Activated gamma-delta T cell treated with anti-CD3 and anti-CD28 coated beads, Interleukin-2, amount 50 U/mL, for 16 hours (primary cell): ENCODE measurements around the gene SCEL.
"Not testable (repeated sequence)": the region's sequence is repeated elsewhere in the genome, so short reads cannot be mapped to it uniquely, and the experiment has no call there.

ENCODE experiments used
- DNase-seq: peaks from one replicate; pipeline ENCODE4 v3.0.0-alpha.2; 2020; ENCODE audit warnings: low read depth

The SCEL gene

DNA sequence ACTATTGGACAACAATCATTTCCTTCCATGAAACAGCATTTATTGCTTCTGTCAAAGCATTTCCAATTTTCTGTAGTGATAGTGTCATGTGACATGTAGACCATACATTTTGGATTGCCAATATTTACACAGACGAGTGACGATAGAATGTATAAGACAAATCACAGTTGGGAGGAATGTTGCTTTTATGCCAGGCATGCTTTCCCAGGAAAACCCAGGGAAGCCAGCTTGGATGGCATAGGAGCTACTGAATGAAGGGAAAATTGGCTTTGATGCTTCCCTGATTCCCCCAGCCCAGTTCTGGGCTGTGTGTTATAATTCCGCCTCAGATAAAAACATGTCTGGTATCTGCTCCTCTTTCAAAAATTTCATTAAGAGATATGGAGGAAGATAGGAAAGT, 22.5 kb downstream of the SCEL start:
- DNase-seq: no peak

DNA sequence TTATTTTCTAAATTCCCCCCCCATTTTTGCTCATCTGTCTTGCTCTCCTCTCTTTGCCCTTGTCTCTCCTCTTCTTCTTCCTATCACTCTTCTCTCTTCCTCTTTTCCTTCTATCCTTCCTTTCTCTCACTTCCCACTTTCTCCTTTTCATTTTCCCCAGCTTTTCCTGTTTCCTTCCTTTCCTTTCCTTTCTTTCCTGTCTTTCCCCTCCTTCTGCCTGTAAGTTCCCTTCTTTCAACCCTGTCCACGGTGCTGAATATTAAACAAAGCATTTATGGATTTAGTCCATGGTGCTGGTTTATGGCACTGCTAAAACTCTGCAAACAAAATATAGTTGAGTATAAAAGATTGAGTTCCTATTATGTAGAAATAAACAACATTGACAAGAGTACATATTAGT, 27.6 kb downstream of the SCEL start:
- no peak for DNase-seq

DNA sequence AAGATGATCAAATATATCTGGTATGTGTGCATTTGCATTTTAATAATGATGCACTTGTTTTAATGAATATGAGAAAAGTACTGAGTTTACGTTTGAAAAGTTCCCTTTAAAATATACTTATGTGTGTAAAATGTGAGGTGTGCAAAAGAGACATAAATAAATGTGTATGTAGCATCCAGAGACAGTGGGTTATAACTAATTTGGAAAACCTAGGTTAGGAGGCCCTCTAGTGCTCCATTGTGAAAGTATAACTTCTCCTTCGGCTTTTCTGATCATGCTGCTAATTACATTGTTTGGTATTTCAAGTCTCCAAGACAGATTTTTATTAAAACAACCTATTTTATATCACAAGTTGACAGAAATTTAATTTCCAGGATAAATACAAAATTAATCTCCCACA, 30.1 kb downstream of the SCEL start:
- DNase-seq: no peak

DNA sequence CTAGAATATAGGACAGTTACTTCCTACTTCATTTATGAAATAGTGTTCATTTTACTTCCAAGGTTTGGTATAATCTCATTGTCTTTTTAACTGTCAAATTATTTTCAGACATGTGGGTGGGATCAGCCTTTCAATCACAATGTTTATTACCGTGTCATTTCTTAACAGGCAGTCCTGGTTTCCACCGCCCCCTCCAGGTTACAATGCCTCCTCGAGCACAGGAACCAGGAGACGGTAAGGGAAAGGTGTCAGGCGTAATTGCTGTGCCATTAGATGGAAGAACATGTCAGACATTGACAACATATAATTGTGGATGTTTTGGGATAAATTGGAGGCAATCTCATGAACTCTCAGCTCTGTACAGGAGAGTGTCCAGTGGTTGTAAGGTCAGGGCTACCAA, 36.5 kb downstream of the SCEL start:
- no peak for DNase-seq

DNA sequence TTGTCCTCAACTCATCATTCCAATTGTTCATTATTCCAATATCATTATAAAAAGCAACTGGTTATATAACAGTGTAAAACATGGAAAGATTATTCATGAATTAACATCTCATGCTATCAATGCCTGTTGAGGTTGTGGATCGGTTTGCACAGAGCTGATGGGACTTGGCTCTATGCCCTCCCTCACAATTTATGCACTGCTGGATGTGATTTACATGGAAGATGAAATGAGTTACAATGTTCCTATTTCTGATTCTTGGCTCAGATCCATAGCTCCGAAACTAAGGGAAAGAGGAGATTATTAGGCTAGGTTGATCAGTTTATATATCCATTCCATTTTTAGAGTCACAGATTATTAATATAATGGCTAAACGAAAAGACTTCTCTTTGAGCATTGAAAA, 38.6 kb downstream of the SCEL start:
- DNase-seq: no peak

DNA sequence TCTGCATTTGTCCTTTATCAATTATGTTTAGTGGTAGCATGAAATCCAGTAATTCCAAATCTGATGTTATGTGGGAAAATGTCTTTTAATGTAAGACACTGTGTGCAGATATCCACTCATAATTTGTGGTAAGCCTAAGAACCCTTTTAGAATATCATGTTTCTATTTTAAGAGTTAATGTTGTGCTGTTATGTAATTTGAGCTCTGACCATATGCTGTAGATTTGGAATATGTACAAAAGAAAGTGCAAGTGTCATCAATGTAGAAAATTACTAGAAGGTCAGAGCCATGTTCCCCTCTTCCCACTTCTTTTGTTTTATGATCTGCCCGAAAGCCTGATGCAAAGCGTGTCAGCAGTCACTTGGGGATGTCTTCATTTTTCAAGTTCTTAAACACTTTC, 44.5 kb downstream of the SCEL start:
- DNase-seq: no peak

DNA sequence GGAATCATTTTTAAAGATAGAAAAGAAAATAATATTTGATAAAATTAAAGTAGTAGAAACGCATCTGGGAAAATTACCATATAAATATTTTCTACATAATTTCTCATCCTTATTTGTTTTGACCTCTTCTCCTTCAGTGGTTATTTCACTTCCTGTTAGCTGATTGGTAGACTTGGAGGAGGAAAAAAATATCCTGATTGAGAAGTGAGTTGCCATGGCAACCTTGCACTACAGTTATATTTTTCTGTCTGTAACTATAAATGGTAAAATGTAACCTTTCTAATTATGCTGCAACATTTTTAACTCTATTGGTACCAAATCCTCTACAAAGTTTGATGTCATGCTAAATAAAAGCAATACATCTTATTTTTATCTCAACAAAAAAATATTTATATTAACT, 45.2 kb downstream of the SCEL start:
- DNase-seq: no peak

DNA sequence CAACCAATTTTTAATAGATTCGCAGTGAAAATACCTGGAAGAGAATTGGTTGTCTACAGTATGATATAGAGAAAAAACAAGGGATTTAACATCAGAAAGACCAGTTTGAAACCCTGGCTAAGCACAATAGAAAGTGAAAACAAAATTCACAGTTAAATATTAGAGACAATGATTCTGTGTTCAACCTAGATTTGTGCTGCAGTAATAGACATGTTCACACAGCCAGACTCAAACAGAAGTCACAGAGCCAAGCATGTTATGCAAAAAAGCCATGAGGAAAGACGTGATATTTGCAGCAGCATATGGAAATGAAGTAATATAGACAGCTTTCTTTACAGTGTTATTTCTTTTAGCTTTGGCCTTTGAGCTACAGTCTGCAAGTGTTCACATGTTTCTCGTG, 48.1 kb downstream of the SCEL start:
- no peak for DNase-seq

DNA sequence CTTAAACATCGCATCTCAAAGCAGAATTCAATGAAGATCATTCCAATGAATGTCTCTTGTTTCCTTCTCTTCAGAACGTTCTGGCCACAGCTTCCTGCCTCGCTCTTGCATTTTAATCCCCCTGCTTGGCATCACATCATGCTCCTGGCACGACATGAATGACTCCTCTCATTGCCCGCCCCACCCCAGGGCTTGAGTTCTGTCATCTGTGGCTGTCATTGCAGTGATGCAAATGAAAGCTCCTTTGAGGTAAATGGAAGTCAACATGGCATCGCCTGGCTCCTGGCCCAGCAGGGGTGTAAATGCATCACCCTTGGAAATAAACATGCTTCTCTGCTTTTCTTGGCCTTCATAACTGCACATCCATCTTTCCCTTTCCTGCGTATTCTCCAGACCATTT, 48.6 kb downstream of the SCEL start:
- no peak for DNase-seq

DNA sequence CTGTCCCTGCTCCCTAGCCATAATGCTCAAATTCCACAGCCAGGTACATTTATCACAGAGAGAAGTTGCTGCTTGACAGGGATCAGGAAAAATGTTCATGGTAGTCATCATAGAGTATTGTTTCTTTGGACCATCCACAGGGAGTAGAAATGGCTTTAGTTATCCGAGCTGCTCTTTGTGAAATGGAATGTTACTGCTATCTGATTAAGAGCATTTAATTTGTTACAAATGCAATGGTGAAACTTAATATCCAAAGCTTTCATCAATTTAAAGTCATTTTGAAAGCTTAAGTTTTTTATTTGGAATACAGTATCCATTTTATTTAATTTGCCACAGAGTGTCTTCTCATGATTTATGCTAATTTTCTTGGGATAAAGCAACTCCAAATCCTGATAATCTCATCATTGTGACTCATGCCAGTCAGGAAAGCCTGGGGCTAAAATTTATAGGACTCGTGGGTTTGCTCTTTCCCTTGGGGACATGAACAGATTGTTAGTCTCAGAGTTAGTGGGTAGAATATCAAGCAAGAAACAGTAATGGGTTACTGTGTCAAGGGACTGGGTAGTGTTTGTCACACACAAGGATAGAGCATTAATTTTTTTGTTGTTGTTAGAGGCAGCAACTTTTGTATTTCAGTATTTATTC, 59.8 kb downstream of the SCEL start:
- DNase-seq: no peak

DNA sequence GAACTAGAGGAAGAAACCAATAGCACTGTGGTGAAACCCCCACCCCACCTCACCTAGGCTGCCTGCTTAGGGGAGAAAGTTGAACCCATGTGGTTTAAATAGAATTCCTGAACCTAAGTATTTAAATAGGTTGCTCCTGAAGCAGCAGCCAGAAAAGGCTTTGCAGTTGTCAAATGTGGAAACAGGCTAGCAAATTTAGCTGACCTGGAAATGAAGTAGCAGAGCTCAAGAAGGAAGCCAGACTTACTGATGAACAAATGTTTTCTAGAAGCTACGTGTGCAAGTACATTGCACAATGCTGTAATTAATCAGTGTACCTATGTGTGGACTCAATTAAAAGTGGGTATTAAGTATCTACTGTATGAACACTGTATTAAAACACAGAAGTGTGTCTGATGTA, 61.3 kb downstream of the SCEL start:
- no peak for DNase-seq

DNA sequence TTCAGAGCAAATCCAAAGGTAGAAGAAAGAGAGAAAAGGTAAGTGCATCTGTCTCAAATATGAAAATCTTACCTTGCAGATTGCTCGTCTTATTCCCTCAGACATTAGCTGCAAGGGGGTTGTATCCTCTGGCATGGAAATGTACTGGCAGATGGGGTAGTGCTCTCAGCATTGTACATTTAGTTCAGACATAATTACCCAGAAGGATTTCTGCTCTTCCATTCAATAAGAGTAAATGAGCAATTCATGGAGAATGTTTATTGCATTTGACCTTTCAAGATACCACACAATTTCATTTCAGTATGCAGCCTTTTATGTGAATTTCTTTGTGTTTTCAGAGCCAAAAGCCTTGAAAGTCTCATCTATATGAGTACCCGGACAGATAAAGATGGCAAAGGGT, 63.8 kb downstream of the SCEL start:
- DNase-seq: no peak

DNA sequence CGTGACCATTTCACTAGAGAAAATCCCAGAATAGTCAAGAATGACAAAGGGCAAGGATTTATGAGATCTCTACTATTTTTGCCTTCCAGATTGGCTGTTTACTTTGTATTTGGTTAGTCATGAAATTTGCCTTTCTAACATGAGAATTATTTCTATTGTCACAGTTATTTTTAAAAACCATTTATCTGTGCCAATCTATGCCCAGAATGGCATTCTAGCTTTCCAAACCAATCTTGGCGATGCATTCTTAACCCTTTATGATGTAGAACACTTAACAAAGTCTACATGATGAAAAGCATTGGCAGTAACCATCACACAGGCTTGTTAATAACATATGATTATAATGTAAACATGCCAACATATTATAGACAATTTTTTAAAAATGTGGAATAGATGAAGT, 65.2 kb downstream of the SCEL start:
- DNase-seq: no peak

DNA sequence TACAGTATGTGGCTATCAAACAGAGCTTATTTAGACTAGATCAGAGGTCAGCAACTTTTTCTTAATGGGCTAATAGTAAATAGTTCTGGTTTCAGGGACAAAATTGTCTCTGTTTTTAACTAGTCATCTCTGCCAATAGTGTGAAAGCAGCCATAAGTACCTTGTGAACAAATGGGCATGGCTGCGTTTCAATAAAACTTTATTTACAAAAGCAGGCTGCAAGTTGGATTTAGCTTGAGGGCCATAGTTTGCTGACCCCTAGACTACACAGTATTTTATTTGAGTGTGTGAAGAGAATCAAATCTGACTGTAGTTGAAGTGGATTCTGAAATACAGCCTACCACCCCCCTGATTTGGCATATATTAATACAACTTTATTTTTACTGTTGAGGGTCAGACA, 75.6 kb downstream of the SCEL start:
- DNase-seq: no peak

DNA sequence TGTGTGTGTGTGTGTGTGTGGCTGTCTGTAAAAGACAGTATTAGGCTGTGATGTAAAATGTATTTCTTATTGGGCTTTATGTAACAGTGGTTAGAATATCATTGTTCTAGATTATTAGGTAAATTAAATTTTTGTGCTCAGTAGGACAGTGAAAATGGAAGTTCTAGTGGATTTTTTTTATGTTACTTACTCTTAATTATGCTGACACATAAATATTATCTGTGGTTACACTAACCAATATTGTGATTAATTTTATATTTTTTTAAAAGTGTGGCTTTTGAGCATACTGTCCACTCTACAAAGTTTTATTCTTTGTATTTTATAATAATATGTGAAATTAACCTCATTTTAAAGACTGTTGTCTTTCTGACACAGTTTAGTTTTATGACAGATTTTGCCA, 80.5 kb downstream of the SCEL start:
- no peak for DNase-seq

DNA sequence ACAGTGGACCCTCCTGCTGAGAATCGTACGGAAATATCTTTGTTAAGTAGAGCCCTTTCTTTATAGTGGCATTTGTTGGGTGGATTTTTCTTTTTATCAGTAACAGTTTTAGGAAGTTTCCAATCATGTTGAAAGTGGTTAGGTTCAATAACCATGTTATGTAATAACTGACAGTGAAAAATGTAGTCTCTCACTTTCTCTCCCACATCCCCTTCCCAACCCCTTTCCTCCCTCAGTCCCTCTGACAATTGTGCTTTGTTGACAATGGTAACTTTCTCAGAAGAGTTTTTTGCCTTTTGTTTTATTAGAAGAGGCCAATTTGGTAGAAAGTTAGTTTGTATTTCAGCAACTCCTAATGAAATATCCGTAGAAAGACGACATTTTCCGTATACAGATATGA, 84.1 kb downstream of the SCEL start:
- no peak for DNase-seq

DNA sequence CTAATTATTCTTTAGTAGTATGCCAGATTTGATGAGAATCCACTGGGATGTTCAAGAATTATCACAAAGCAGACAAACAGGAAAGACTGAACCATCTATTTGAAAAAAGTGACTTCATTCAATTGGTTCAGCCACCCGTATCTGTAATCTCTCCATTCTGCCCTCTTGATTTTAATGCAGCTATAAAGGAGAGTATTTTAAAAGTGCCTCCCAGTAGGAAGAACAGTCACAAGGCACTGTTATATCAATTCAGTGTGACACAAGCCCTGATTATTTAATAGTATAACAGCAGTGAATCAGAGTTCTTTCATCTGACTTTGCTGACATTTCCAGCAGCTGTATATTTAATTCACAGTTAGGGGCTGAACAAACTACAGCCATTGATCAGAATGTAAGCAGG, 84.6 kb downstream of the SCEL start:
- no peak for DNase-seq

DNA sequence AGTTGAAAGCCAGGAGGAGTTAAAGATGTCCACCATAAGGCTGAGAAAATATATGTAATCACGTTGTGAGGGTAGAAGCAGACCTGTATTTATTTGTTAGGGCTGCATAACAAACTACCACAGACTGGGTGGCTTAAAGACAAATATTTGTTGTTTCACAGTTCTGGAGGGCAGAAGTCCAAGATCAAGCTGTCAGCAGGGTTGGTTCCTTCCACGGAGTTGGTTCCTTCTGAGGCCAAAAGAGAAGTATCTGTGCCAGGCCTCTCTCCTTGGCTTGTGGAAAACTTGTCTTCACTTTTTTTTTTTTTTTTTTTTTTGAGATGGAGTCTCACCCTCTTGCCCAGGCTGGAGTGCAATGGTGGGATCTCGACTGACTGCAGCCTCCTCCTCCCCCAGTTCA, 88.3 kb downstream of the SCEL start:
- no peak for DNase-seq

DNA sequence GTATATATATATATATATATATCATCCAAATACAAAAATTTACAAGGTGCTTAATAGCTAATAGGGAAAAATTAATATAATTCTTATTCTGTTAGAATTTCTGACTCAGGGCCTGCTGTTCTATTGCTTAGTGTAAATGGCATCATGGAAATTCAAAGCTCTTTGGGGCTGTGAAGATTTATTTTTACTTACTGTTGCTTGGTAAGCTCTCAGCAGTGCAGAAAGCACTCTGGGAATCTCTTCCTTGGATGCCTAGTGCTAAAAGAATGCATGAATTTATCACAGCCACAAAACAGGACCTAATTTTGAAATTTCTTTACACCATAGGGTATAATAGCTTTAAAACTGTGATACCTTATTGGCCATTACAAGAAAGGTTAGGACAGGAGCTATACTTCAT, 92.7 kb downstream of the SCEL start:
- no peak for DNase-seq

DNA sequence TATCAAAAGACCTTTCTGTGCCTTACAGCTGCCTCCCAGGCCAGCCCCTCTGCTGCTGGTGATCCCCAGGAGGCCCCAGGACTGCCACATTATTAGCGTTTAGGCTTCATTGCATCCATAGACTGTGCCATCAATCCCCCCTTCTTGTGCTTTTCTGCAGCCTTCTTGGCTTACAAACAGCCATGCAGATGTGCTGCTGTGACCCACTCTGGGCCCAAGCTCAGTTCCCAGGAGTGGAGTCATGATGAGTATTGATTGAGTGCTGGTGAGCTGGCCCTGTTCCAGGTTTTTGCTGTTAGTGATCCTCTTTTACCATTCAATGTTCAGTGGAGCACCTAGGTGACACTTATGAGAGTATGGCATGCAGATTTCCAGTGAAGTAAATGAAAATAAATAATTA, 102.1 kb downstream of the SCEL start:
- DNase-seq: no peak

DNA sequence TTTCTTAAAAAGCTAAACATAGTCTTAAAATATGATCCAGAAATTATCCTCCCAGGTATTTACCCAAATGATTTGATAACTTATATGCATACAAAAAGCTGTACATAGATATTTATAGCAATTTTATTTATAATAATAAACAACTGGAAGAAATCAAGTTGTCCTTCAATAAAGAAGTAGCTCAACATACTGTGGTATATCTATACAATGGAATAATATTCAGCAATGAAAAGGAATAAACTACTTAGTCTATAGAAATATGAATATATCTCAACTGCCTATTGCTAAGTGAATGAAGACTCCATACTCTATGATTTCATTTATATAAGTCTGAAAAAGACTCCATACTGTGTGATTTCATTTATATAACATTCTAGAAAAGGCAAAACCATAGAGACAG, 114.9 kb downstream of the SCEL start:
- no peak for DNase-seq

DNA sequence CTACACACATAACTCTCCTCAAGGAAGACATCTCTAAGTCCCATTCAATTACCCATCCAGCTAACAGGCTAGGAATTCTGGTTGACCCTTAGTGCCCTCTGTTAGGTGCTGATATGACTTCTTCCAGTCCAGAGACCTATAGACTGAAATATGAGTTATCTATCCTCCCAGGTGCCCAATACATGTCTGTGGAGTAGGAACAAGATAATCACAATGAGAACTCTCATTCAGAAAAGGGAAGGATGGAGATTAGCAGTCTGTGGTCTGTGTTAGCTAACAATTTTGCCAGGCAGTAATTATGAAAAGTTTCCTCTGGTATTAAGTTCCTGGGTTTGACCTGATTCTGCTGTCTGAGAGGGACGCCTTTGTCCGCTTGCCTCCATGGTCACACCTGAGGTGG, 117.8 kb downstream of the SCEL start:
- no peak for DNase-seq

DNA sequence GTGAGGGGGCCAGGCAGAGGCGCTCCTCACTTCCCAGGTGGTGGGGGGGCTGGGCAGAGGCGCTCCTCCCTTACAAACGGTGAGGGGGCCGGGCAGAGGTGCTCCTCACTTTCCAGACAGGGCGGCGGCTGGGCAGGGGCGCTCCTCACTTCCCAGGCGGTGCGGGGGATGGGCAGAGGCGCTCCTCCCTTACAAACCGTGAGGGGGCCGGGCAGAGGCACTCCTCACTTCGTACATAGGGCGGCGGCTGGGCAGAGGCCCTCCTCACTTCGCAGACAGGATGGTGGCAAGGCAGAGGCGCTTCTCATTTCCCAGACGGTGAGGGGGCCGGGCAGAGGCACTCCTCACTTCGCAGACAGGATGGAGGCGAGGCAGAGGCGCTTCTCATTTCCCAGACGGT, 124.5 kb downstream of the SCEL start:
- DNase-seq: not testable (repeated sequence)

DNA sequence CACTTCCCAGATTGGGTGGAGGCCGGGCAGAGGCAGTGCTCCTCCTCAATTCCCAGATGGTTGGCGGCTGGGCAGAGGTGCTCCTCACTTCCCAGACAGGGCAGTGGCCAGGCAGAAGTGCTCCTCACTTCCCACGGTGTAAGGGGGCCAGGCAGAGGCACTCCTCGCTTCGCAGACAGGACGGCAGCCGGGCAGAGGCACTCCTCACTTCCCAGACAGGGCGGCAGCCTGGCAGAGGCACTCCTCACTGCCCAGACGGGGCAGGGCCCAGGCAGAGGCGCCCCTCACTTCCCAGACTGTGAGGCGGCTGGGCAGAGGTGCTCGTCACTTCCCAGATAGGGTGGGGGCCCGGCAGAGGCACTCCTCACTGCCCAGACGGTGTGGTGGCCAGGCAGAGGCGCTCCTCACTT, 125.3 kb downstream of the SCEL start:
- DNase-seq: no peak

DNA sequence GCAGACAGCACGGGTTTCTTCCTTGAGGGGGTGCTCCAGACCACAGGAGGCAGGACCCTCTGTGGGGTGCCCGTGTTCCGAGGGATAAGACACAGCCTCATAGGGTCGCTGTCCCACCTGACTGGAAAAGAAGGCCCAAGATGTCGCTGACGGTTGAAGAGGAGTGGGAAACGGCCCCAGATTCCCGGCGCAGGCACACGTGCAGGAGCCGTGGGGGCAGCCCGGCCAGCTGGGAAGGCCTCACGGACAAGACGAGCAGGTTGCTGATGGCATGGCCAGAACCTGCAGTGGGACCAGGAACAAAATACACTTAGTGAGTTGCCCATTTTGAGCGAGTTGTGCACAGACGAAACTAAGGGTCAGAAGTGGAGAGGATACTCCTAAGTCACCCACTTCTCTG, 126.8 kb downstream of the SCEL start:
- DNase-seq: not testable (repeated sequence)
